Panc1 (cell line): Measurements from ENCODE around the gene DCC. TPM values are rescaled to one million over a fixed set of nuclear protein-coding genes. Genes with fewer than 3 reads are reported as not detected.

Experiments
- ATAC-seq: fragments of 200-7000 bp; cut with Tn5 transposase; 2 replicates; pipeline ENCODE4 v1.9.1; 2020; ENCODE audit warnings: mild to moderate bottlenecking, moderate library complexity
- BruUV-seq: library from RNA; stranded (reverse); fragments of 400-500 nt; replicated peaks from 2 replicates; lab custom pipeline; 2021; lab: Mats Ljungman, UMichigan
- CTCF ChIA-PET: fragments of 300-600 bp; sonication (Branson Sonifier 250); formaldehyde crosslinking; loops from one replicate; lab custom pipeline; 2022; ENCODE audit warnings: antibody characterized with exemption; lab: Charles Lee
- POLR2A ChIA-PET: fragments of 300-600 bp; sonication (Branson Sonifier 250); formaldehyde crosslinking; loops from one replicate; lab custom pipeline; 2022; ENCODE audit warnings: antibody characterized with exemption; lab: Charles Lee
- DNase-seq: peaks from one replicate; pipeline ENCODE4 v3.0.0-alpha.2; 2010; ENCODE audit warnings: low read depth, low spot score
- H3K27ac ChIP-seq: 2 replicates; pipeline ENCODE4 v1.5.1; 2011; ENCODE audit warnings: mild to moderate bottlenecking, low read length, inconsistent platforms
- H3K27me3 ChIP-seq: fragments of 200-500 bp; sonication (Bioruptor generic); 2 replicates; pipeline ENCODE4 v1.6.0; 2014; ENCODE audit warnings: low read length, inconsistent platforms; ENCODE audit not compliant: control insufficient read depth, insufficient read depth
- H3K36me3 ChIP-seq: fragments of 200-500 bp; sonication (Bioruptor generic); 2 replicates; pipeline ENCODE4 v1.5.1; 2014; ENCODE audit warnings: inconsistent platforms, mild to moderate bottlenecking, low read length, moderate library complexity; ENCODE audit not compliant: control insufficient read depth, insufficient read depth
- H3K4me1 ChIP-seq: 2 replicates; pipeline ENCODE4 v1.5.1; 2011; ENCODE audit warnings: inconsistent platforms, mild to moderate bottlenecking, low read length, moderate library complexity; ENCODE audit not compliant: control insufficient read depth, insufficient read depth
- H3K4me3 ChIP-seq, 2 experiments: 2 replicates each; pipeline ENCODE4 v1.5.1; 2011 to 2012; ENCODE audit warnings: low read depth in 2 of 2, low read length in 2 of 2, mild to moderate bottlenecking in 2 of 2, inconsistent platforms in 1 of 2, moderate library complexity in 1 of 2
- H3K9me3 ChIP-seq: fragments of 200-500 bp; sonication (Bioruptor generic); 2 replicates; pipeline ENCODE4 v1.5.1; 2014; ENCODE audit warnings: low read depth, mild to moderate bottlenecking, inconsistent platforms, low read length, moderate library complexity; ENCODE audit not compliant: control insufficient read depth, insufficient read depth
- POLR2AphosphoS5 ChIP-seq: IDR thresholded peaks from 2 replicates; pipeline ENCODE4 v1.6.1; 2012; ENCODE audit warnings: mild to moderate bottlenecking, low read depth, low read length, moderate library complexity
- SIN3A ChIP-seq: IDR thresholded peaks from 2 replicates; pipeline ENCODE4 v1.6.1; 2012; ENCODE audit warnings: low read depth, mild to moderate bottlenecking, low read length, moderate library complexity, borderline replicate concordance; ENCODE audit not compliant: insufficient read depth
- TCF7L2 ChIP-seq: IDR thresholded peaks from 2 replicates; pipeline ENCODE4 v1.6.1; 2011; ENCODE audit warnings: mild to moderate bottlenecking, low read depth, low read length, inconsistent platforms
- in situ Hi-C: cut with HindIII; loops from 2 replicates; pipeline ENCODE4 v1.10.0; 2016; ENCODE audit warnings: low sequenced_read_pairs, low pct_unique_long_range_greater_than_20kb
- intact Hi-C: fragments of 100-400 bp; cut with micrococcal nuclease; formaldehyde crosslinking; loops from one replicate; pipeline ENCODE4 v1.10.0; 2022; ENCODE audit not compliant: unreplicated experiment
- total RNA-seq: library from RNA; stranded (reverse); gene quantifications from one replicate; pipeline ENCODE4 v1.2.1, GENCODE V29; 2021; ENCODE audit not compliant: unreplicated experiment
- TF ChIP-seq, protein P1 (sequence below), 2 experiments: IDR thresholded peaks; 2 replicates each; pipeline ENCODE4 v1.6.1; 2011 to 2012; ENCODE audit warnings: low read depth in 2 of 2, control low read depth in 1 of 2, low read length in 1 of 2, mild to moderate bottlenecking in 1 of 2, moderate library complexity in 1 of 2; ENCODE audit not compliant: insufficient read depth in 1 of 2
- TF ChIP-seq, protein P2 (sequence below): fragments of 450-650 bp; IDR thresholded peaks from 2 replicates; pipeline ENCODE4 v1.5.1; 2017; ENCODE audit warnings: mild to moderate bottlenecking

DCC gene
- total RNA-seq, 1 experiment from 2014 or later: not detected

DNA sequence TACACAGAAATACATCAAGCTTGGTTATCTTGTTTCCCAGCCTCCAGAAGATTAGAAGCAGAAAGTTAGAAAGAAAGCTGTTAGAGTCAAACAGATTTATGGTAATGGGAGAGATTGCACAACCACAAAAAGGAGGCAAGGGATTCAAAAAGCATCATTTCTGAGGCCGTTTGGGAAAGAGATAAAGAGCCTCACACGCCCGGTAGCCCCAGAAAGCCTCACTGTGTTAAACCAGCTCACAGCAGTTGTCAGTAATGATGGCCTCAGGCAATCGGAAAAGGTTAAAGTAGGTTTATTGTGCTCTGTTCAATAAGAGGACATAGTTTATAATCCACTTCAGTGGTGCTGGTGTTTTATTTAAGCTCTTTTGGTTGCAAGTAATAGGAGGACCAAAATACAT lies 111.3 kb downstream of the DCC start:
- ChIA-PET CTCF (no interaction called here), POLR2A (no interaction called here)
- no peaks in the 10 kb centered on the region for H3K9me3 ChIP-seq
- no peaks in the 10 kb centered on the region for H3K27me3 ChIP-seq
- no TSS peak for BruUV-seq
- H3K27ac ChIP-seq: no peak overlapping the region
- DNase-seq: no peak
- H3K4me1 ChIP-seq: no peaks in the 10 kb centered on the region
- no peak overlapping the region for H3K4me3 ChIP-seq
- H3K36me3 ChIP-seq: no peaks in the 10 kb centered on the region
- ATAC-seq: no peak
- TF ChIP-seq, protein P1, sequence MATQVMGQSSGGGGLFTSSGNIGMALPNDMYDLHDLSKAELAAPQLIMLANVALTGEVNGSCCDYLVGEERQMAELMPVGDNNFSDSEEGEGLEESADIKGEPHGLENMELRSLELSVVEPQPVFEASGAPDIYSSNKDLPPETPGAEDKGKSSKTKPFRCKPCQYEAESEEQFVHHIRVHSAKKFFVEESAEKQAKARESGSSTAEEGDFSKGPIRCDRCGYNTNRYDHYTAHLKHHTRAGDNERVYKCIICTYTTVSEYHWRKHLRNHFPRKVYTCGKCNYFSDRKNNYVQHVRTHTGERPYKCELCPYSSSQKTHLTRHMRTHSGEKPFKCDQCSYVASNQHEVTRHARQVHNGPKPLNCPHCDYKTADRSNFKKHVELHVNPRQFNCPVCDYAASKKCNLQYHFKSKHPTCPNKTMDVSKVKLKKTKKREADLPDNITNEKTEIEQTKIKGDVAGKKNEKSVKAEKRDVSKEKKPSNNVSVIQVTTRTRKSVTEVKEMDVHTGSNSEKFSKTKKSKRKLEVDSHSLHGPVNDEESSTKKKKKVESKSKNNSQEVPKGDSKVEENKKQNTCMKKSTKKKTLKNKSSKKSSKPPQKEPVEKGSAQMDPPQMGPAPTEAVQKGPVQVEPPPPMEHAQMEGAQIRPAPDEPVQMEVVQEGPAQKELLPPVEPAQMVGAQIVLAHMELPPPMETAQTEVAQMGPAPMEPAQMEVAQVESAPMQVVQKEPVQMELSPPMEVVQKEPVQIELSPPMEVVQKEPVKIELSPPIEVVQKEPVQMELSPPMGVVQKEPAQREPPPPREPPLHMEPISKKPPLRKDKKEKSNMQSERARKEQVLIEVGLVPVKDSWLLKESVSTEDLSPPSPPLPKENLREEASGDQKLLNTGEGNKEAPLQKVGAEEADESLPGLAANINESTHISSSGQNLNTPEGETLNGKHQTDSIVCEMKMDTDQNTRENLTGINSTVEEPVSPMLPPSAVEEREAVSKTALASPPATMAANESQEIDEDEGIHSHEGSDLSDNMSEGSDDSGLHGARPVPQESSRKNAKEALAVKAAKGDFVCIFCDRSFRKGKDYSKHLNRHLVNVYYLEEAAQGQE (IDR thresholded peaks at IDR 0.05; ENCODE audit: insufficient read depth in 1 of 2, low read depth in 2 of 2, low read length in 1 of 2): no peak
- TF ChIP-seq SIN3A: no peak
- TF ChIP-seq, protein P2, sequence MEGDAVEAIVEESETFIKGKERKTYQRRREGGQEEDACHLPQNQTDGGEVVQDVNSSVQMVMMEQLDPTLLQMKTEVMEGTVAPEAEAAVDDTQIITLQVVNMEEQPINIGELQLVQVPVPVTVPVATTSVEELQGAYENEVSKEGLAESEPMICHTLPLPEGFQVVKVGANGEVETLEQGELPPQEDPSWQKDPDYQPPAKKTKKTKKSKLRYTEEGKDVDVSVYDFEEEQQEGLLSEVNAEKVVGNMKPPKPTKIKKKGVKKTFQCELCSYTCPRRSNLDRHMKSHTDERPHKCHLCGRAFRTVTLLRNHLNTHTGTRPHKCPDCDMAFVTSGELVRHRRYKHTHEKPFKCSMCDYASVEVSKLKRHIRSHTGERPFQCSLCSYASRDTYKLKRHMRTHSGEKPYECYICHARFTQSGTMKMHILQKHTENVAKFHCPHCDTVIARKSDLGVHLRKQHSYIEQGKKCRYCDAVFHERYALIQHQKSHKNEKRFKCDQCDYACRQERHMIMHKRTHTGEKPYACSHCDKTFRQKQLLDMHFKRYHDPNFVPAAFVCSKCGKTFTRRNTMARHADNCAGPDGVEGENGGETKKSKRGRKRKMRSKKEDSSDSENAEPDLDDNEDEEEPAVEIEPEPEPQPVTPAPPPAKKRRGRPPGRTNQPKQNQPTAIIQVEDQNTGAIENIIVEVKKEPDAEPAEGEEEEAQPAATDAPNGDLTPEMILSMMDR: no peak
- no peak for TF ChIP-seq TCF7L2
- TF ChIP-seq POLR2AphosphoS5: no peak
- intact Hi-C loops: no loop called here
- in situ Hi-C loops: no loop called here

- Histone ChIP-seq H3K4me1 (no peaks in the 10 kb centered on the region), H3K36me3 (no peaks in the 10 kb centered on the region), H3K4me3 (no peak overlapping the region), H3K27ac (no peak overlapping the region), H3K9me3 (no peaks in the 10 kb centered on the region), H3K27me3 (no peaks in the 10 kb centered on the region)
- no peak for ATAC-seq
- no TSS peak for BruUV-seq
- ChIA-PET POLR2A (no interaction called here), CTCF (no interaction called here)
- intact Hi-C loops (no loop called here), in situ Hi-C loops (no loop called here)
- no peak for DNase-seq
- TF ChIP-seq SIN3A: no peak
- TF ChIP-seq TCF7L2: no peak
- TF ChIP-seq, protein P2: no peak
- TF ChIP-seq, protein P1 (IDR thresholded peaks at IDR 0.05; ENCODE audit: insufficient read depth in 1 of 2, low read depth in 2 of 2, low read length in 1 of 2): no peak
- TF ChIP-seq POLR2AphosphoS5: no peak
Observed at GRCh38 chr18:52451851-52452250, 111.9 kb downstream of the DCC start.
